Placental pericyte (primary cell): ENCODE data around the gene CBX1. TPM values are rescaled to one million over a fixed set of nuclear protein-coding genes. Genes with fewer than 3 reads are reported as not detected.
A peak's percentile ranks its signal among the peaks of the same experiment; 100 is the strongest.

Source experiments
- small RNA-seq: library from RNA; depleted of rRNA; stranded (forward); fragments of <200 nt; gene quantifications from one replicate; pipeline ENCODE3, GENCODE V24; 2012; ENCODE audit warnings: low replicate concordance
- total RNA-seq: library from RNA; depleted of rRNA; stranded (reverse); fragments of >200 nt; gene quantifications from 2 replicates; pipeline ENCODE4 v1.2.3, GENCODE V29; 2012

The CBX1 gene
- total RNA-seq, result 23.6 and 38.7 TPM in 2 replicates

DNA sequence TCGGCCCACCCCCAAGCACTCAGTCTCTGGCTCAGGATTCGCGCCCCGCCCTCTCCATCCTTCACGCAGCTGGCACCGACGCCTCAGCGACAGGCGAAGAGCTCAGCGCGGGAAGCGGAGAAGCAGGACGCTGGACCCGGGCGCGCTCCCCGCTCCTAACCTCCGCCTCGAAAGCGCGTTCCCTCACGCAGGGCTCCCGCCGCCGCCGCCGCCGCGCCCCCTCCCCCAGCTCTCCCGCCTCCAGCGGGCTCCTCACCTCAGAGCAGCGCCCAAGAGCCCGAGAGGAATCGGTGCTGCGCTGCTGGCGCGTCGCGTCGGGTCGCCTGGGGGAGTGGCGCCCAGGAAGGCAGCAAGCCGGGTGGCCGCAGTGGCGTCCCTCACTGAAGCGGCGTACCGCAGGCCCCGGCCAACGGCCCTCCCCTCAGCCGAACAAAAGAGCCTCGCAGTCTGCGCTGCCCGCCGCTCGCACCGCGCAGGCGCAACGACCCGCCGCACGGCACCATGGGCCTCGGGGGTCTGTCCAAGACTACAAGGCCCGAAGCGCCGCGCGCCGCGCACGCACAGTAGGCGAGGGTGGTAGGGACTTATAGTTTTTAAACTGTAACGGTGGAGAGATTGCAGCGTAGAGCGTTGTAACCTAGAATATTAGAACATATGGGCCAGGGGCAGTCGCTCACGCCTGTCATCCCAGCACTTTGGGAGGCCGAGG is at the start of gene CBX1:
TSS of gene CBX1 (minus strand) at position 467 of the 709 bp plus-strand sequence. CDS start 24,474 bp downstream, outside the sequence.

DNA sequence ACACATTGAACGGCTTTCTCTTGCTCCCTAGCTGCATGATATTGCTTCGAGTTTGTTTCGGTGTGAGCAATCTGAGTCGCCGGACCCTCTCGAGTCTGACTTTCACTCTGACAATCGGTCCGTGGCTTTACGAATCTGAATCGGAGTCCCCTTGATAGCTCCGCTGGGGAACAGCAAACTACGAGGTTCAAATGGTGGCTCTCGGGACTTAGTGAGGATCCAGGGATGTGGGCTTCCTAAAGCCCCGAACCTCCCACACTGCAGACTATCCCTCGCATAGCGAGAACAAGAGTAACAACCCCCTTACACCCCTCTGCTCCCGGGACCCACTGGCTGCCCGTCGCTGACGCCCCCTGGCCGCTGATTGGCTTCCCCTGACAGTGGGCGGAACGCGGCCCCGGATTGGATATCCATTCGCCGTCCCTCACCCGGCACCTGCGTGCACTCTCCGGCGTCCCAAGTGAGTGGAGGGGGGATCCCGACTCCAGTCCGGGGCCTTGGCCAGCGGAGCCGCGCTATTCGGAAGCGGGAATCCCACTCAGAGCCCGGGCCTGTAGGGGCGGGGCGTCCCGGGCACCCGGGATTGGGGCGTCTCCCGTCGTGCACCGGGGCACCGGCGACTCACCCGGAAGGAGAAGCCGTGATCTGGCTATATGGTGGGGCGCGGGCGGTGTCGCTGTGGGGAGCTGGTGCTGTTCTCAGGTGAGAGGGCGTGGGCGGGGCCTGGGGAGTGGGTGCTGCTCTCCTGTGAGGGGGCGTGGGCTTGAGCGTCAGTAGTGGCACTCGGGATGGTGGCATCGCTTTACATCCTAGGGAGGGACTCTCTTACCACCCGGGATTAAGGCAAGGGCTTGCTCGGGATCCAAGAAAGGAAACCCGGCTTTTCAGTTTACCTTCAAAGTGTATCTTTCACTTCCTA is 6.1 kb upstream of the CBX1 start, which contains the start of gene SNX11:
TSS of gene SNX11 (plus strand) at position 630 of the 919 bp plus-strand sequence. CDS start 4,278 bp downstream, outside the sequence.

GRCh38 chr17:48047741-48048383 is 53.4 kb downstream of the CBX1 start, which contains the start of gene NFE2L1:
Gene NFE2L1 (plus strand): TSS chr17:48048359. CDS start chr17:48051119, 2,760 bp downstream.

GRCh38 chr17:48037036-48037837 is 64.0 kb downstream of the CBX1 start, which contains the start of gene COPZ2:
Gene COPZ2 (minus strand): TSS chr17:48037797. CDS start chr17:48037777, 20 bp downstream.

Small RNA genes lying within 50 kb of the gene (small RNA-seq; reads per million reads assigned to genes)
- not detected for gene AC004477.2
- gene MIR152, result 514 reads per million, percentile 99 among the genes with 10 or more reads in this experiment
- gene RNU6-1201P, result 0.75 reads per million, percentile 33 among the genes with 10 or more reads in this experiment

Other genes starting within 250 kb of the CBX1 start
- gene SP2, start 205.2 kb downstream of the CBX1 start, total RNA-seq, result 3.7 and 6.6 TPM in 2 replicates
- gene PNPO, start 159.9 kb downstream of the CBX1 start, total RNA-seq, result 37.9 and 52.0 TPM in 2 replicates
- not detected in 2 replicates for gene PRR15L, start 143.6 kb downstream of the CBX1 start, total RNA-seq
- gene CDK5RAP3, start 130.4 kb downstream of the CBX1 start, total RNA-seq, result 45.5 and 85.3 TPM in 2 replicates
- 35.1 and 90.2 TPM in 2 replicates for gene COPZ2, start 63.7 kb downstream of the CBX1 start, total RNA-seq
- 107 and 420 TPM in 2 replicates for gene NFE2L1, start 53.1 kb downstream of the CBX1 start, total RNA-seq
- gene SNX11, start 6.3 kb upstream of the CBX1 start, total RNA-seq, result 10.1 and 14.3 TPM in 2 replicates